ENCODE data around the gene GCSAML.

DNA sequence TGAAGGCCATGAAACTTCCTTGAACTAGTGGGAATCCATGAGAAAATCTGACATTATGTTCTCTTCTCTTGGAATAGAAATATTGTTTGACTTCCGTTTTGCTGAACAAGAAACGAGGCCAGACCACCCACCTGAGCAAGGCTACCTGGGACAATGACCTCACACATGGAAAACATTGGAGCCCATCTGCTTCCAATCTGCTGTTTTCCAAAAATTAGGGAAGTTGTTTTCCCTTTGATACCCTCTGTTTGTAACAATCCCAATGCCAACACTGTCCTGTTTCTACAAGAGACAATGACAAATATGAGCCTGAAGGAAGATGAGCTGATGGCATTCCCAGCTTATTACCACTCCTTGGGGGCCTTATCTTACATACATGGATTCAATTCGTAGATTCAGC, 42.1 kb upstream of the GCSAML start:
- TF ChIP-seq, protein P1, sequence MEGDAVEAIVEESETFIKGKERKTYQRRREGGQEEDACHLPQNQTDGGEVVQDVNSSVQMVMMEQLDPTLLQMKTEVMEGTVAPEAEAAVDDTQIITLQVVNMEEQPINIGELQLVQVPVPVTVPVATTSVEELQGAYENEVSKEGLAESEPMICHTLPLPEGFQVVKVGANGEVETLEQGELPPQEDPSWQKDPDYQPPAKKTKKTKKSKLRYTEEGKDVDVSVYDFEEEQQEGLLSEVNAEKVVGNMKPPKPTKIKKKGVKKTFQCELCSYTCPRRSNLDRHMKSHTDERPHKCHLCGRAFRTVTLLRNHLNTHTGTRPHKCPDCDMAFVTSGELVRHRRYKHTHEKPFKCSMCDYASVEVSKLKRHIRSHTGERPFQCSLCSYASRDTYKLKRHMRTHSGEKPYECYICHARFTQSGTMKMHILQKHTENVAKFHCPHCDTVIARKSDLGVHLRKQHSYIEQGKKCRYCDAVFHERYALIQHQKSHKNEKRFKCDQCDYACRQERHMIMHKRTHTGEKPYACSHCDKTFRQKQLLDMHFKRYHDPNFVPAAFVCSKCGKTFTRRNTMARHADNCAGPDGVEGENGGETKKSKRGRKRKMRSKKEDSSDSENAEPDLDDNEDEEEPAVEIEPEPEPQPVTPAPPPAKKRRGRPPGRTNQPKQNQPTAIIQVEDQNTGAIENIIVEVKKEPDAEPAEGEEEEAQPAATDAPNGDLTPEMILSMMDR (IDR thresholded peaks at IDR 0.05; ENCODE audit: insufficient read depth, low read length, poor library complexity, severe bottlenecking): no peak
- TF ChIP-seq EZH2phosphoT487 (conservative IDR thresholded peaks at IDR 0.05; ENCODE audit: low read length): no peak

Measured in SU-DHL-6 (cell line).